Mucosa of gallbladder (tissue), 1 donor: Measurements from ENCODE around the gene CTR9. TPM values are rescaled to one million over a fixed set of nuclear protein-coding genes. Genes with fewer than 3 reads are reported as not detected.
A peak's percentile ranks its signal among the peaks of the same experiment; 100 is the strongest.

Experiments used
- DNase-seq: peaks from one replicate; pipeline ENCODE4 v3.0.0-alpha.2; 2020; ENCODE audit warnings: low spot score
- total RNA-seq: library from RNA; stranded (reverse); gene quantifications from one replicate; pipeline ENCODE4 v1.2.1, GENCODE V29; 2021
- donor health status: DM: no; HTN: no; CAD: no.

The CTR9 gene
- total RNA-seq = 32.2 TPM

GRCh38 chr11:10750838-10751580 lies at the start of gene CTR9:
Gene CTR9 (plus strand): TSS chr11:10751246. CDS start chr11:10751413, 167 bp downstream.
- peak; percentile 93 for DNase-seq

- DNase-seq = no peak
These were observed 49.1 kb upstream of the CTR9 start for GRCh38 chr11:10701982-10702381.

- no peak for DNase-seq
These were observed 42.9 kb upstream of the CTR9 start for GRCh38 chr11:10708131-10708530.

GRCh38 chr11:10709299-10710086 lies 41.6 kb upstream of the CTR9 start:
- DNase-seq = no peak

GRCh38 chr11:10715571-10715970 lies 35.5 kb upstream of the CTR9 start:
- no peak for DNase-seq

- no peak for DNase-seq
These were observed 34.9 kb upstream of the CTR9 start for GRCh38 chr11:10716122-10716521.

- DNase-seq = no peak
These were observed 34.3 kb upstream of the CTR9 start for GRCh38 chr11:10716543-10717259.

GRCh38 chr11:10719616-10720015 lies 31.4 kb upstream of the CTR9 start:
- no peak for DNase-seq

- DNase-seq = no peak
These were observed 30.1 kb upstream of the CTR9 start for GRCh38 chr11:10720881-10721376.

GRCh38 chr11:10722307-10722706 lies 28.7 kb upstream of the CTR9 start:
- no peak for DNase-seq

GRCh38 chr11:10725114-10725906 lies 25.7 kb upstream of the CTR9 start:
- no peak for DNase-seq

GRCh38 chr11:10725907-10726253 lies 25.2 kb upstream of the CTR9 start:
- DNase-seq = no peak

- no peak for DNase-seq
These were observed 23.7 kb upstream of the CTR9 start for GRCh38 chr11:10727146-10727851.

- no peak for DNase-seq
These were observed 22.9 kb upstream of the CTR9 start for GRCh38 chr11:10728154-10728553.

GRCh38 chr11:10728789-10729472 lies 22.1 kb upstream of the CTR9 start:
- no peak for DNase-seq

GRCh38 chr11:10730151-10730550 lies 20.9 kb upstream of the CTR9 start:
- no peak for DNase-seq

GRCh38 chr11:10731064-10731680 lies 19.9 kb upstream of the CTR9 start:
- DNase-seq = no peak

GRCh38 chr11:10735481-10736475 lies 15.3 kb upstream of the CTR9 start:
- DNase-seq = peak; percentile 93
